ENCODE data around the gene ZSCAN29. TPM values are rescaled to one million over a fixed set of nuclear protein-coding genes. Genes with fewer than 3 reads are reported as not detected.

The ZSCAN29 gene
- total RNA-seq: 10 to 100 TPM; 18.5 to 26.2 (median 21.9) TPM
- polyA plus RNA-seq: 10 to 100 TPM in 1 of 3 donors, 1 to 10 TPM in 2; 5.7 to 31.5 (median 7.2) TPM
- long read RNA-seq, donor 1, partial matches to known transcripts: 0 of 2 reads
- long read RNA-seq, donor 1, other reads (novel, unspliced or antisense): 2 of 2 reads
- long read RNA-seq, donor 2, full-length matches to known transcripts: 3 of 9 reads
- long read RNA-seq, donor 2, partial matches to known transcripts: 3 of 9 reads
- long read RNA-seq, donor 2, other reads (novel, unspliced or antisense): 3 of 9 reads

GRCh38 chr15:43370975-43371974, at the start of gene ZSCAN29, which contains the start of gene TUBGCP4:
Gene ZSCAN29 (minus strand): TSS chr15:43371043. CDS start chr15:43369913, 1,130 bp downstream.
Gene TUBGCP4 (plus strand): TSS chr15:43371101. CDS start chr15:43371355, 254 bp downstream.
- H3K36me3 ChIP-seq (ENCODE audit: insufficient read depth in 1 of 2, low read depth in 1 of 2): peaks cover 10 to 25% of the 10 kb centered on the region in 2 donors
- ATAC-seq: peak; percentile 96 to 98 (median 96)
- TF ChIP-seq CTCF (IDR thresholded peaks at IDR 0.05): peak; percentile 25
- intact Hi-C loops (cut with DNase I): no loop called here
- no peaks in the 10 kb centered on the region for H3K27me3 ChIP-seq (ENCODE audit: insufficient read depth in 3 of 3, low read length in 2 of 3)
- peak; percentile 89 to 92 for DNase-seq
- no peaks in the 10 kb centered on the region for H3K9me3 ChIP-seq
- peak within 1 kb of the TSS; percentile 87 for H3K27ac ChIP-seq
- WGBS, 3 donors: 3 to 5% (median 4%) methylated on average over 51 to 66 of the region's 66 CpGs
- H3K4me1 ChIP-seq: peaks cover 27% of the 10 kb centered on the region
- H3K4me3 ChIP-seq: peak within 1 kb of the TSS; percentile 95

GRCh38 chr15:43420435-43420834, 49.6 kb upstream of the ZSCAN29 start:
- TF ChIP-seq CTCF (IDR thresholded peaks at IDR 0.05): no peak
- no peaks in the 10 kb centered on the region for H3K27me3 ChIP-seq (ENCODE audit: insufficient read depth in 3 of 3, low read length in 2 of 3)
- peaks cover 6 to 76% of the 10 kb centered on the region in 2 donors for H3K36me3 ChIP-seq (ENCODE audit: insufficient read depth in 1 of 2, low read depth in 1 of 2)
- peak in 3 of 4 donors; percentile 30 to 69 (median 32) for ATAC-seq
- no peak overlapping the region for H3K27ac ChIP-seq
- 39 to 48% (median 42%) methylated on average over 10 of the region's 10 CpGs for WGBS, 3 donors
- H3K4me1 ChIP-seq: no peaks in the 10 kb centered on the region
- no peak for DNase-seq
- no peaks in the 10 kb centered on the region for H3K9me3 ChIP-seq
- H3K4me3 ChIP-seq: no peak overlapping the region
- intact Hi-C loops (cut with DNase I): no loop called here

GRCh38 chr15:43414196-43414595, 43.4 kb upstream of the ZSCAN29 start:
- DNase-seq (no peak), ATAC-seq (no peak)
- Histone ChIP-seq H3K4me3 (no peak overlapping the region), H3K9me3 (no peaks in the 10 kb centered on the region), H3K27me3 (ENCODE audit: insufficient read depth in 3 of 3, low read length in 2 of 3) (no peaks in the 10 kb centered on the region), H3K27ac (no peak overlapping the region), H3K4me1 (no peaks in the 10 kb centered on the region), H3K36me3 (ENCODE audit: insufficient read depth in 1 of 2, low read depth in 1 of 2) (peaks cover 14 to 90% of the 10 kb centered on the region in 2 donors)
- intact Hi-C loops (cut with DNase I): no loop called here
- TF ChIP-seq CTCF (IDR thresholded peaks at IDR 0.05): no peak

GRCh38 chr15:43412096-43412495, 41.3 kb upstream of the ZSCAN29 start:
- H3K9me3 ChIP-seq: no peaks in the 10 kb centered on the region
- no peak for ATAC-seq
- WGBS, 3 donors: 97% methylated on average over 1 of the region's 1 CpG
- no peaks in the 10 kb centered on the region for H3K27me3 ChIP-seq (ENCODE audit: insufficient read depth in 3 of 3, low read length in 2 of 3)
- intact Hi-C loops (cut with DNase I): no loop called here
- no peaks in the 10 kb centered on the region for H3K4me1 ChIP-seq
- no peak for DNase-seq
- TF ChIP-seq CTCF (IDR thresholded peaks at IDR 0.05): no peak
- no peak overlapping the region for H3K27ac ChIP-seq
- no peak overlapping the region for H3K4me3 ChIP-seq
- peaks cover 19 to 100% of the 10 kb centered on the region in 2 donors for H3K36me3 ChIP-seq (ENCODE audit: insufficient read depth in 1 of 2, low read depth in 1 of 2)
